Adrenal gland (tissue), 5 donors: Measurements from ENCODE around the gene ZNF333.

ENCODE experiments used
- POLR2A ChIP-seq, 2 donors: fragments of 450-650 bp; IDR thresholded peaks; one replicate each; pipeline ENCODE4 v1.6.1; 2017; ENCODE audit warnings: antibody characterized with exemption in 2 of 2, mild to moderate bottlenecking in 2 of 2, moderate library complexity in 1 of 2
- TF ChIP-seq, protein P1 (sequence below), 6 experiments: fragments of 450-650 bp in 4 of 6; fragments of 200-600 bp in 2 of 6; sonication (generic) in 1 of 6; IDR thresholded peaks; 1 replicate in 5 of 6; 2 replicates in 1 of 6; pipeline versions ENCODE4 v1.5.1 to v1.8.0; 2016 to 2021; ENCODE audit warnings: antibody characterized with exemption in 6 of 6, mild to moderate bottlenecking in 2 of 6, moderate library complexity in 1 of 6
- donor health status: DM: no; HTN: no; CAD: no.

DNA sequence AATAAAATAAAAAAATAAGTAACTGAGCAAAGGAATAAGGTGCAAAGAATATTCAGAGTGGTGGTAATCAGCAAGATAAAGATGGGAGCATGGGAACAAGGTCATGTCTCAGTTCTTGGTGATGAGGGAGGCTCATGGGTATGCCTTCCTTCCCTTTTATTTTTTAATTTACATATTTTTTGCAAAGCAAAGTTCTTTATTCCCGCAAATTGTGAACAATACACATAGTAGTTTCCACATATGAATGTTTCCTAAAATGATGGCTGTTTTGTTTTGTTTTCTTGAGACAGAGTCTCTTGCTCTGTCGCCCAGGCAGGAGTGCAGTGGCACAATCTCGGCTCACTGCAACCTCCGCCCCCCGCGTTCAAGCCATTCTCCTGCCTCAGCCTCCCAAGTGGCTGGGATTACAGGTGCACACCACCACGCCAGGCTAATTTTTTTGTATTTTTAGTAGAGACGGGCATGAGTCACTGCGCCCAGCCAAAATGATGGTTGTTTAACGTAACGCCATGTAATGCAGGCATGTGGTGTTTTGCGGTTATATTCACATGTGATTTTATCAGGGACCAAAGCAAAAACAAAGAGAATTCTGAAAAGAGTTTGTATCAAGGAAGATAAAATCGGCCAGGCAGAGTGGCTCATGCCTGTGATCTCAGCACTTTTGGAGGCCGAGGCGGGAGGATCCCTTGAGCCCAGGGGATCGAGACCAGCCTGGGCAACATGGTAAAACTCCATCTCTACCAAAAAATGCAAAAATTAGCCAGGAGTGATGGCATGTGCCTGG, 93.0 kb downstream of the ZNF333 start:
- TF ChIP-seq, protein P1, sequence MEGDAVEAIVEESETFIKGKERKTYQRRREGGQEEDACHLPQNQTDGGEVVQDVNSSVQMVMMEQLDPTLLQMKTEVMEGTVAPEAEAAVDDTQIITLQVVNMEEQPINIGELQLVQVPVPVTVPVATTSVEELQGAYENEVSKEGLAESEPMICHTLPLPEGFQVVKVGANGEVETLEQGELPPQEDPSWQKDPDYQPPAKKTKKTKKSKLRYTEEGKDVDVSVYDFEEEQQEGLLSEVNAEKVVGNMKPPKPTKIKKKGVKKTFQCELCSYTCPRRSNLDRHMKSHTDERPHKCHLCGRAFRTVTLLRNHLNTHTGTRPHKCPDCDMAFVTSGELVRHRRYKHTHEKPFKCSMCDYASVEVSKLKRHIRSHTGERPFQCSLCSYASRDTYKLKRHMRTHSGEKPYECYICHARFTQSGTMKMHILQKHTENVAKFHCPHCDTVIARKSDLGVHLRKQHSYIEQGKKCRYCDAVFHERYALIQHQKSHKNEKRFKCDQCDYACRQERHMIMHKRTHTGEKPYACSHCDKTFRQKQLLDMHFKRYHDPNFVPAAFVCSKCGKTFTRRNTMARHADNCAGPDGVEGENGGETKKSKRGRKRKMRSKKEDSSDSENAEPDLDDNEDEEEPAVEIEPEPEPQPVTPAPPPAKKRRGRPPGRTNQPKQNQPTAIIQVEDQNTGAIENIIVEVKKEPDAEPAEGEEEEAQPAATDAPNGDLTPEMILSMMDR (IDR thresholded peaks at IDR 0.05): no peak
- TF ChIP-seq POLR2A (IDR thresholded peaks at IDR 0.05): no peak
